Activated CD4-positive, CD25-positive, alpha-beta regulatory T cell (primary cell): ENCODE results near the gene FAM170A.

ENCODE experiments used
- DNase-seq, 4 experiments: peaks; one replicate each; lab custom pipeline; 2025; lab: John Stamatoyannopoulos, UW

FAM170A gene, protein sequence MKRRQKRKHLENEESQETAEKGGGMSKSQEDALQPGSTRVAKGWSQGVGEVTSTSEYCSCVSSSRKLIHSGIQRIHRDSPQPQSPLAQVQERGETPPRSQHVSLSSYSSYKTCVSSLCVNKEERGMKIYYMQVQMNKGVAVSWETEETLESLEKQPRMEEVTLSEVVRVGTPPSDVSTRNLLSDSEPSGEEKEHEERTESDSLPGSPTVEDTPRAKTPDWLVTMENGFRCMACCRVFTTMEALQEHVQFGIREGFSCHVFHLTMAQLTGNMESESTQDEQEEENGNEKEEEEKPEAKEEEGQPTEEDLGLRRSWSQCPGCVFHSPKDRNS

DNA sequence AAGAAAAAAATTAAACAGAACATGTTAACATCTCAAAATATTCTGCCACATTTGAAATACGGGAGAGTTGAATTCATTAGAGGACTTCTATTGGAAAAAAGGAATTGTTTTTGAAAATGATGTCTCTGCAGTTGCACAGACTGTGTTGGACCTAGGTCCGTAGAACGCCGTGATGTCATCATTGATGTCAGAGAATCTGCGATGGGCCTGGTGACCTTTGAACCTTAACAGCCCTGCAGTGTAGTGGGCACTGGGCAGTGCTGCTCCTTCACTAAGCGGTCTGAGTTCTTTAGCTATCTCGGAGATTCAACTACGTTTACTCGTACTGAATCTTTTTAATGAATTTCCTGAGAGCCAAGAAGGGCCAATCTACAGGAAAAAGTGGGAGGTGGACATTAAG lies at the start of gene FAM170A:
Gene FAM170A (plus strand): TSS at position 220 of the 400 bp plus-strand sequence. CDS start 211 bp downstream, outside the sequence.
- no peak for DNase-seq

DNA sequence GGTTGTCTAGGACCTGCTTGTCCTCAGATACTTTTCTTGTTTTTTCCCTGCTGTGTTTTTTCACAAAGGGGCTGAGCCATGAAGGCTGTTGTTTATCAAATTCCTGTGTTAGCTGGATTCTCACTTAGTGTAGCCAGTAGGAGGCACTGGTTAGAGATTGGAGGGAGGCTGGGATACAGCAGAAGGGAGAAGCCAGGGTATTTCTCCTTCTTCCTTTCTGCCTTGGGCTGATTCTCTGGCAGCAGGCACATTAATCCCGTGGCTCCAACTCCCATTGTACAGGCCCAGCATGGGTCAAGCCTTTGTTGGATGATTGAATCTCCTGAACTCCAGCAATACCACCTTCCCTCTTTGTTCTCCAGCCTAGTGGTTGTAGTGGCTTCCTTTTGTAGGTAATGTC lies 46.4 kb upstream of the FAM170A start:
- DNase-seq: no peak

DNA sequence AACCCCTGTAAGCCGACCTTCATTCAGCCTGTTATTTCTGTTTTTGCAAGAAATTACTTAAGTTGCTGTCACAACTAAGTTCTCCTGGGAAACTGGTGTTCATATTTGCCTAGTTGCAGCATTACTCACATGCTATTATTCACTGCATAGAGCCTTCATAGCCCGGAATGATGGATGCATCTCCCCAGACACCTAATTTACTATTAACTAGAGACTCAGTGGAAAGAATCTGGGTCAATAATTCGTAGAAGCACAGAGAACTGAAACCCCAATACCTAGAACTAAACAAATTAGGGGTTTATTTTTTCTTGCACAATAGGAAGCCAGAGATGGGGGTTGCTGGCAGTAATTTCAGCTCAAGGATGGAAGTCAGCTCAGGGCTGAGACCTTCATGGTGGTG lies 45.7 kb upstream of the FAM170A start:
- DNase-seq: no peak

DNA sequence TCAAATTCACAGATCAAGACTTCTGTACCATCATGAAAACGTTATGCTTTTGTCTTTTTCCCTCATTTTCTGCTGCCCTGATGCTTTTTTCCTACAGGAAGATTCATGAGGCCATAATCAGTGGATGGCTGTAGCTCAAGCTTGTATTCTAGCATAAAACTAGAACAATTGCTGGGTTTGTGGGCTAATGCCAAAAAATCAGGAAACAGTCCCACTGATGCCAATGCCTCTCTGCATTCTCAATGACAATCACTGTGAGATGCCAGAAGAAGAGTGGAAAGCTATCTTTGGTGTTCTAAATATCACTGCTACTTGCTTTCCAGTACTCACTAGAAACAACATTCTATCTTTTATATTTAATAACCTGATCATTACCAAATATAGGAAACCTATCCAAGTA lies 33.3 kb upstream of the FAM170A start:
- DNase-seq: no peak

DNA sequence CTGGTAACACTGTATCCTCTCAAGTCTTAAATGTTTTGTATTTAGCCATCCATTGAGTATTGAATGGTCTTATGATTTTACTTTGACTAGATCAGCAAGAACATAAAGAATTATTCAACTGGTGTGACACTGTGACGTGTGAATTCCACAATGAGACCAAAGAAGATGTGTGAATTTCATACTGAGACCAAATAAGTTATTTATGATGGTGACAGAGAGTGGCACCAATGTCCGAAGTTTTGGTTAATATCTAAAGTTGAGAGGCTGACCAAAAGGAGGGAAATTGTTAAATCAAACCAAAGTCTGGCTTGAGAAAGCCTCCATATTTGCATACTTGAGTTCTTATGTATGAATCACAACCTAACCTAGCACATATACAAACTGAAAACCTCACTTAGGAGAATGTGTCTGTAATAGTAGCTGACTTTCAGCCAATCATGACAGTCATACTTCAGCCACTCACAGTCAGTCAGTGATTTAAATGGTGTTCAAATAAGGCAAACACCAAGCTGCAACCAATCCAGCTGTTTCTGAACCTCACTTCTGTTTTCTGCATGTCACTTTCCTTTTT lies 31.5 kb upstream of the FAM170A start:
- DNase-seq: no peak

DNA sequence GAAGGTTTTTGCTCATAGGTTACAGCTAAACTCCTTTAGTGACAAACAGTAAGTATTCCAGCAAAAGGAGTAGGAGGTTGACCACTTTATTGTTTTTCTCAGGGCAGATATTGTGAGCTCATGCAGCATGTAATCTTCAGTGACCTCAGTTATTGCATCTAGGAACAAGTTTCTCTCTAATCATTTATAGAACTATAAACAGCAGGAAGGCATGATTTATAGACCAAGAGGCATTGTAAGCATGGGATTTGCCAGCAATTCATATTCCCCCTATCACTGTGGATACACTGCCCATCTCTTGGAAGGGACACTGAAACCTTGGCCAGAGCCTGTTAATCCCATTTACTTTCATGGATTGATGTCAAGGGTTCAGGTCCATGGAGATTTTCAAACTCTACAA lies 15.4 kb upstream of the FAM170A start:
- no peak for DNase-seq

DNA sequence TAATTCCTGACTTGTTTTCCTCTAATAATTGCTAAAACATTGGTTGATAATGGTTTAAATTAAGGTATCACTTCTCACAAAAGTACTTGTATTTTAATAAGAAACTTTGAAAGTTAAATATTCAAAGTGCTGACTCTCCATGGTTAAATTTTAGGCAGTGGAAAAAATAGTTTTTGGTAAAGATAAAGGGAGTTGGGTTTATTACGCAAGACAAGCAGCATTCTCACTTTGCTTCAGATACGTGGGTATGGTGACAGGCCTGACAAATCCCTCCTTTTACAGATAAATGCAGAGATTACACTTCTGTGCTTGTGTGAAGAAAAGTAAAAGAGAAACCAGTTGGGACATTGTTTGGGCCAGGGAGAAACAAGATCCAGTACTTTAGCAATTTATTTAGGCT lies 14.5 kb upstream of the FAM170A start:
- no peak for DNase-seq

DNA sequence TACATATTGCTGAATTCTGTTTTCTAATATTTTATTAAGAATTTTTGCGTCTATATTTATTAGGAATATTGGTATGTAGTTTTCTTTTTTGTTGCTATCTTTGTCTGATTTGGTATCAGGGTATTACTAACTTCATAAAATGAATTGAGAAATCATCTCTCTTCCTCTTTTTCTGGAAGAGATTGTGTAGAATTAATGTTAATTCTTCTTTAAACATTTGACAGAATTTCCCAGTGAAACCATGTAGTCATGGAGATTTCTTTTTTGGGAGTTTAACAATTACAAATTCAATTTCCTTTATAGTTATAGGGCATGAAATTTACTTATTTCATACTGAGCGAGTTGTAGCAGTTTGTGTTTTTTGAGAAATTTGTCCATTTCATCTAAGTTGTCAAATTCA lies 3.3 kb upstream of the FAM170A start:
- DNase-seq: no peak

DNA sequence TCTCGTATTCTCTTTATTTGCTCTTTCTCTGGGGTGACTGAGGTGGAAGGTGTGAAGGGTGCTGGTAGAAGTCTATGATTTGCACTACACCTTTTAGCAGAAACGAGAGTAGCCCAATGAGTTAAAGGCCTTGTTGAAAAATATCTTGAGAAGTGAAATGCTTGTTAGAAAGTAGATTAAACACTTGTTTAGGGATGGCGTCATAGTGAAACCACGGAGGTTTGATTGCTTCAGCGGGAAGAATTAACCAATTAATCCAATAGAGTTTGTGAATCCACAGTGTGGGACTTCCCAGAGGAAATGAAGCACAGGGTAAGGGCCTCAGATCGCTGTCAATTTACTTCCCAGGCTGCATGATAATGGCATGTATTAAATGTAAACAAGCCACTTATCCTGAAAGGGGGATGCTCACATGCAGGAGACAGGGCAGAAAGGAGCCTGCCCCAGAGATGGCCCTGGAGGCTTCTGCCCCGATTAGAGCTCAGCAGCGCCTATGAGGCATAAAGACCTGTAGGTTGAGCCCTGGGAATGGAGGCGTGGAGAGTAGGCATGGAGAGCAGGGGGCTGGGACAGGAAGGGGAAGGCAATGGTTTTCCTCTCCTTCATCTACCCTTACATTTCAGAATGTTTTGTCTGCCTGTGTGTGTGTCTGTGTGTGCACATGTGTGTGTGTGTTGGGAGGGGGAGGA lies 1.5 kb downstream of the FAM170A start:
- no peak for DNase-seq

DNA sequence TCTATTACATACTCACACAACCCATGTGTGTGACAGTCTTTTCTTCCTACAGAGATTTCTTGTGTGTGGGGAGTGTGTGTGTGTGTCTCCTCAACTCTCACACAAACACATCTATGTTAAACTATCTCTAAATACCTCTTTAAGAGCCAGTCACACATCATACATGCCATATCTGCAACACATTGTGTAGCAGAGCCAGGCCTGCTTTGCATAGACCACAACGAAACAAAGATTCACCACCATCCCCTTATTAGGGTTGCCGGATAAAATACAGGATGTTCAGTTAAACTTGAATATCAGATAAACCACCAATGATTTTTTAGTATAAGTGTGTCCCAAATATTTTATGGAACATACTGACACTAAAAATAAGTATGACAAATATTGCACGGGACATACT lies 2.3 kb downstream of the FAM170A start:
- DNase-seq: no peak

DNA sequence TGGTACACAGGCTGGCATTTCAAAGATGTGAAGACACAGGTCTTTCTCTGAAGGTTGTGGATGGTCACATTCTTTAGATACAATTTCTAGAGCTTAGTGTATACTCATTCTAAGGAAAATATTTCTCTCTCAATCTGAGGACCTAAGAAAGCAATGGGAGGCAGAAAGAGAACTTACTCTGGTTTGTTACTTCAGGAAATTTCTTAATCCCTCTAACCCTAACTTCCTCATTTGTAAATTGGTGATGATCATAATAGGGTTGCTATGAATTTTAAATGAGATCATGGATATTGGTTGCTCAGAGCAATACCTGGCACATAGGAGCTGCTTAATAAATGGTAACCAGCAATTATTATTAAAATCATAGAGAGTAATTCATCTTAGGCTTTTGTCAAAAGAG lies 22.1 kb downstream of the FAM170A start:
- no peak for DNase-seq

DNA sequence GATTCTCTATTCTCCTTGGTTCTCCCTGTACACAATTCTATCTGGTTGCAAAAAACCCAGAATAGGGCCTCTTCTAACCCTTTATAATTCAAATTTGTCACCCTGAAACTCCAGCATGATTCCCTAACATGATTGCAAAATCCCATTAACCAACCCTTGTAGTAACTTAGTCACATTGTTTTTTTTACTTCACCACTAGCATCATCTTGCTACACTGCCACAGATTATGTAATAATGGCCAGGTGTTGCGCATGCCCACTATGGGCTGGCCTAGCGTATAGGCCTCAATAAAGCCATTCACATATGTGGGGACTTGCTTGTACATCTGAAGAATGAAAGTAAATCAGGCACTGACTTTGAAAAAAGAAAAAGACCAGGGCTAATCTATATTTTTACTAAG lies 25.7 kb downstream of the FAM170A start:
- DNase-seq: no peak

DNA sequence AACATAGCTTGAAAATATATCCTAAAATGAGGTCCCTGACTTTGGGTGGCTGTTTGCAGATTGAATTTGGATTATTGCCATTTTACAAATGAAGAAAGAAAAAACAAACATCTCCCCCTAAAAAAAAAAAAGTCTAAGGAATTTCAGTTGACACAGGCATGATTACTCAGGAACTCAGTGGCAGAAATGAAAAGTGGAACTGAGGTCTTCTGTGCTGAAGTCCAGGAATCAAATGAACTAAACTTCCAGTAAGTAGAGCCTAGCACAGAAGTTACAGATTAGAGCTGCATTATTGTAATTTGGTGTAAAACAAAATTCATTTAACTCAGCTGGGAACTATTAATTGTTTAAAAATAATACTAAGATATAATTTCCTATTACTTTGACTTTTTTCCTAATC lies 26.7 kb downstream of the FAM170A start:
- DNase-seq: no peak

DNA sequence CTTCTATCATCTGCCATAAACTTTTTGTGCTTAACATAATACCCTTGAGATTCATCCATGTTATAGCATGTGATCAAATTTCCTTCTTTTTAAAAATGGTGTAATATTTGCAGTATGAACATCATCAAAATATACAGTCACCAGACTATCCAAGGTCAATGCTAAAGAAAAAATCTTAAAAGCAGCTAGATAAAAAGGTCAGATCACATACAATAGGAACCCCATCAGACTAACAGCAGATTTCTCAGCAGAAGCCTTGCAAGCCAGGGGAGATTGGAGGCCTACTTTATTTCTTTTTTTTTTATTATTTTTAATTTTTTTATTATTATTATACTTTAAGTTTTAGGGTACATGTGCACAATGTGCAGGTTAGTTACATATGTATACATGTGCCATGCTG lies 37.2 kb downstream of the FAM170A start:
- no peak for DNase-seq

DNA sequence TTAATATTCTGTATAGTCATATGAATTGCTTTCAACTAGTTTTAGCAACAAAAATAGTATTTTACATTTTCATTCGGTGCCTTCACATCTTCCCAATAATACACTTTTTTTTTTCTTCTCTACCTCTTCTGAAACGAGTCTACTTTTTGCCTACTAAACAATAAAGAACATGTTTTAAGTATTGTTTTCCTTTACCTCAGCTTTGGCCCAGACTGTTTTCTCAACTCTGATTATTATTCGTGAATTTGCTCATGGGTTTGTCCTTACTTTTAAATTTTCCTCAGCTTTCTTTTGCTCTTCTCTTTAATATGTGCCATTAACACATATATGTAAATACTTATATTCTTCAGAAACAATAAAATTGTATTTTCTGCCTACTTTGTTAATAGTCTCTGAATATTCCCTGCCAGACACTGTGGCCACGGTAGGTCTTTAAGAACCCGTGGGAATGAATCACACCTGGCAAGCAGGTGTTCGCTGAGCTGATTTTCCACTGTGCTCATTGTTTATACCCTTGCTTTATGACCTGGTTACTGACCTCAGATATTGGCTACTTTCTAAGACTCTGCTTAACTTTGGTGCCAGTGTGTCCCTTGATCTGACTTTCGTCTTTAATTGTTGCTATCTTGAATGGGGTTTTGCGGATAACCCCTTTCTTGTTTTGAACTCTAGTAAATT lies 49.1 kb downstream of the FAM170A start:
- DNase-seq: no peak

DNA sequence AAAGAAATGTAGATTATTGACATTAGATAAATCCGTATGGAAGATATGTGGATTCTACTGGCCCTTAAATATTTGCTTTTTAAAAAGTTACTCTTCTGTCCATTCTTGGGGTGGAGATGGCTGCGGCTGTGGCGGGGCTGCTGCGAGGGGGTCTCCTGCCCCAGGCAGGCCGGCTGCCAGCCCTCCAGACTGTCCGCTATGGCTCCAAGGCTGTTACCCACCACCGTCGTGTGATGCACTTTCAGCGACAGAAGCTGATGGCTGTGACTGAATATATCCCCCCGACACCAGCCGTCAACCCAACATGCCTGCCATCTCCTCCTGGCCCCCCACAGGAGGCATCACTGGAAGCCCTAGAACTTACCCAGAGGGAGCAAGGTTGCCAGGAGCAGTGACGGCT lies 50.7 kb downstream of the FAM170A start:
- no peak for DNase-seq

DNA sequence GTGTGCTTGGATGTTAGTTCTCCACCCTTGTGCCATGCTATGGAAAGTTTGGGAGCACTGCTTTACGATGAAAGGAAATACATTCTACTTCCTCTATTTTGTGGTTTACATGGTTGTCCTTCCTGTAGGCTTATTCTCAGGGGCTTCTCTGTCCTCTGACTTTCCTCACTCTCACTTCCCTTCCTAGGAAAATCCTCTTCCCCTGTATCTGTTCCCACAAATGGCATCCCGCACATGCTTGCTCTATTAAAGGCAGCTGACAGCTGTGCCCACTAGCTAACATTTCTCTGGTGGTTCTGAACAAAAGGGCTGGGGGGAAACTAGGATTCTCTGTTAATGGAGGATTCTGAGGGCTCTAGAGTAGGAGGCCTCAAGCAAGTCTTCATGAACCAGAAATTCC lies 52.4 kb downstream of the FAM170A start:
- DNase-seq: no peak

DNA sequence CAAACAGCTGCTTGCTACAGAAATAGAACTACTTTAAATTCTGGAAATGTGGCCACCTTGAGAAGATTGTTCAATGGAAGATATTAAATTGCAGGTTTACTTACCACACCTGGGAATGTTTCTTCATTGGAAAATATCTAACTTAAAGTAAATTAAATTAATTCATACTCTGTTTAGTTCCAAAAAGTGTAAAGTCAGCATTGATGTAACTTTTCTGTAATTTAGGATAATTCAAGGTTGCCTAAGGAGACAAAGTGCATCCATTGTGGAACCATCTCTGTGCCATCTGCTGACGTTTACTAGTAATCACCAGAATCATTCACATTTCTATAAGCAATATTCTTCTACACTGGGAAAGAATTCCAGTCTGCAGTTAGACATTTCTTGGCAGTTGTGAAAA lies 53.0 kb downstream of the FAM170A start:
- DNase-seq: no peak
